ENCODE measurements around the gene ACTMAP. TPM values are rescaled to one million over a fixed set of nuclear protein-coding genes. Genes with fewer than 3 reads are reported as not detected.

The ACTMAP gene
- total RNA-seq, 3 donors from 2014 or later (not counting 1 experiment from before 2014, with no cell fraction given), result 5.9 to 9.6 (median 8.2) TPM

DNA sequence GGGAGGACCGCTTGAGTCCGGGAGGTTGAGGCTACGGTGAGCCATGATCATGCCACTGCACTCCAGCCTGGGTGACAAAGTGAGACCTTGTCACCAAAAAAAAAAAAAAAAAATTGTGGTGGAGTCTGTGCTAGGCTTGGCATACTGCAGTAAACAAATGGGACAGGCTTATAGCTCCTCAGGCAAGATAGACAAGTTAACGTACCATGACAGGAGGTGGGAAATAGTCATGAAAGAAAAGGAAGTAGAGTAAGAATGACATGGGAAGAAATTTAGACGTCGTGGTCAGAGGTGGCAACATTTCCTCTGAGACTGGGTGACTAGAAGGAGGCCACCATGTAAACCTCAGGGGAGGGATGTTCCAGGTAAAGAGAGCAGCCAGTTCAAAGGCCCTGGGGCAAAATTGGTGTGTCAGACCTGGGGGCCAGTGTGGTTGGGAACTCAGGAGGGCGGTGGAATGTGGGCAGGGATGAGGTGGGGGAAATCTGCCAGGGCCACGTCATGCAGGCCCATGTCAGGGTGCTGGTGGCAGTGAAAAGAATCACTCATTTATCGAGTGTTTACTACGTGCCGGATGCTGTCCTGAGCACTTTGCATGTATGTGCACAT lies 6.3 kb upstream of the ACTMAP start:
- Histone ChIP-seq H3K4me1 (ENCODE audit: control insufficient read depth, insufficient read depth, low read length) (peaks cover 57% of the 10 kb centered on the region), H3K27me3 (ENCODE audit: control insufficient read depth, insufficient read depth, low read length) (no peaks in the 10 kb centered on the region), H3K27ac (ENCODE audit: low read length) (no peak overlapping the region), H3K9me3 (ENCODE audit: control insufficient read depth, insufficient read depth, low read length) (no peaks in the 10 kb centered on the region), H3K4me3 (ENCODE audit: low read length) (no peak overlapping the region), H3K36me3 (ENCODE audit: control insufficient read depth, insufficient read depth, low read length) (peaks cover 39% of the 10 kb centered on the region)
- intact Hi-C loops (cut with micrococcal nuclease), result no loop called here
- WGBS (ENCODE audit: insufficient coverage), result 65% methylated on average over 10 of the region's 11 CpGs
- Mint-ChIP-seq H3K9me3 (no peaks in the 10 kb centered on the region), H3K4me3 (no peak overlapping the region), H3K27ac (peak overlapping the region; percentile 44 to 56), H3K4me1 (peaks cover 39% of the 10 kb centered on the region in 2 donors), H3K27me3 (ENCODE audit: low read depth in 2 of 2) (no peaks in the 10 kb centered on the region), H3K36me3 (peaks cover 17% of the 10 kb centered on the region)
- peak in 1 of 3 donors; percentile 26 for ATAC-seq
- DNase-seq, result peak in 1 of 2 donors; percentile 62
- no peak for TF ChIP-seq CTCF (IDR thresholded peaks at IDR 0.05)

DNA sequence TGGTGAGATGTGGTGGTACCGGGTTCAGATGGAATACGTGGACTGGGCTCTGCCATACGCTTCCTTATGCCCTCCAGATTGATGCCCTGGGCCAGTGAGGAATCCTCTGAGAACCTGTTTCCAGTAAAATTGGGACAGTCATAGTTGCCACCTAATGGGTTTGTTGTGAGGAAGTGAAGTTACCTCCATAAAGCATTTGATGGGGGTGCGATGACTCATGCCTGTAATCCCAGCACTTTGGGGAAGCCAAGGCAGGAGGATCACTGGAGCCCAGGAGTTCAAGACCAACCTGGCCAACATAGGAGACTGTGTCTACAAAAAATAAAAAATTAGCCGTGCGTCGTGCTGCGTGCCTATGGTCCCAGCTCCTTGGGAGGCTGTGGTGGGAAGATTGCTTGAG lies 5.5 kb upstream of the ACTMAP start:
- Histone ChIP-seq H3K36me3 (ENCODE audit: control insufficient read depth, insufficient read depth, low read length) (peaks cover 32% of the 10 kb centered on the region), H3K4me1 (ENCODE audit: control insufficient read depth, insufficient read depth, low read length) (peaks cover 61% of the 10 kb centered on the region), H3K9me3 (ENCODE audit: control insufficient read depth, insufficient read depth, low read length) (no peaks in the 10 kb centered on the region), H3K27ac (ENCODE audit: low read length) (no peak overlapping the region), H3K27me3 (ENCODE audit: control insufficient read depth, insufficient read depth, low read length) (no peaks in the 10 kb centered on the region), H3K4me3 (ENCODE audit: low read length) (no peak overlapping the region)
- no peak for DNase-seq
- Mint-ChIP-seq H3K9me3 (no peaks in the 10 kb centered on the region), H3K27me3 (ENCODE audit: low read depth in 2 of 2) (no peaks in the 10 kb centered on the region), H3K27ac (peak overlapping the region; percentile 49 to 74), H3K4me1 (peaks cover 46% of the 10 kb centered on the region in 2 donors), H3K4me3 (no peak overlapping the region), H3K36me3 (peaks cover 15% of the 10 kb centered on the region)
- no peak for TF ChIP-seq CTCF (IDR thresholded peaks at IDR 0.05)
- WGBS (ENCODE audit: insufficient coverage), result 93% methylated on average over 8 of the region's 8 CpGs
- intact Hi-C loops (cut with micrococcal nuclease), result no loop called here
- ATAC-seq, result no peak

DNA sequence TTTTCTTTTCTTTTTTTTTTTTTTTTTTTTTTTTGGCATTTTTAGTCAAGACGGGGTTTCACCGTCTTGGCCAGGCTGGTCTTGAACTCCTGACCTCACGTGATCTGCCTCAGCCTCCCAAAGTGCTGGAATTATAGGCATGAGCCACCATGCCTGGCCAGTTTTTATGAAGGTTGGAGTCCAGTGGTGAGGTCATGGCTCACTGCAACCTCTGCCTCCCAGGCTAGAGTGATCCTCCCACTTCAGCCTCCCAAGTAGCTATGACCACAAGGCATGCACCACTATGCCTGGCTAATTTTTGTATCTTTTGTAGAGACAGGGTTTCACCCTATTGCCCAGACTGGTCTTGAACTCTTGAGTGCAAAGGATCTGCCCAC lies 5.0 kb upstream of the ACTMAP start:
- Mint-ChIP-seq H3K4me1 (peaks cover 48 to 50% of the 10 kb centered on the region in 2 donors), H3K9me3 (no peaks in the 10 kb centered on the region), H3K36me3 (peaks cover 9% of the 10 kb centered on the region), H3K4me3 (peak overlapping the region; percentile 13), H3K27me3 (ENCODE audit: low read depth in 2 of 2) (no peaks in the 10 kb centered on the region), H3K27ac (peak overlapping the region; percentile 74 to 86)
- ATAC-seq (no peak), DNase-seq (no peak)
- H3K27me3 ChIP-seq (ENCODE audit: control insufficient read depth, insufficient read depth, low read length), result no peaks in the 10 kb centered on the region
- intact Hi-C loops (cut with micrococcal nuclease), result no loop called here
- TF ChIP-seq CTCF (IDR thresholded peaks at IDR 0.05), result no peak
- H3K4me1 ChIP-seq (ENCODE audit: control insufficient read depth, insufficient read depth, low read length), result peaks cover 61% of the 10 kb centered on the region
- 80% methylated on average over 3 of the region's 3 CpGs for WGBS (ENCODE audit: insufficient coverage)
- H3K4me3 ChIP-seq (ENCODE audit: low read length), result no peak overlapping the region
- no peaks in the 10 kb centered on the region for H3K9me3 ChIP-seq (ENCODE audit: control insufficient read depth, insufficient read depth, low read length)
- H3K27ac ChIP-seq (ENCODE audit: low read length), result no peak overlapping the region
- H3K36me3 ChIP-seq (ENCODE audit: control insufficient read depth, insufficient read depth, low read length), result peaks cover 27% of the 10 kb centered on the region
